Measurements from ENCODE around the gene LRRC3. TPM values are rescaled to one million over a fixed set of nuclear protein-coding genes. Genes with fewer than 3 reads are reported as not detected.

LRRC3 gene
- polyA plus RNA-seq, 1 of the 3 experiments (the other 2 are of a cell fraction): 2.3 TPM

DNA sequence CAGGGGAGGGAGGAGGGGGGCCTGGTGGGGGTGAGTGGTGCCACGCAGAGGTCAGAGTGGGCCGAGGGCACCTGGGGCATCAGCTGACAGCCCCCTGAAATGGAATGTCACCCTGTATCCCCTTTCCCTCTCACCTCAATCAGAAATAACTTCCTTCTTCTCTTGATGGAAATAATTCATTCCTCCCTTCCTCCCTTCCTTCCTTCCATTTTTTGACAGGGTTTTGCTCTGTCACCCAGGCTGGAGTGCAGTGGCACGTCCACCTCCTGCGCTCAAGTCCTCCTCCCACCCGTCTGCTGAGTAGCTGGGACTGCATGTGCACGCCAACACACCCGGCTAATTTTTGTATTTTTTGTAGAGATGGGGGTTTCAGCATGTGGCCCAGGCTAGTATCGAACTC, 48.4 kb upstream of the LRRC3 start:
- no peak overlapping the region for H3K4me2 ChIP-seq
- no peak overlapping the region for H3K4me3 ChIP-seq (ENCODE audit: low read depth in 2 of 2, low read length in 1 of 2)
- no peak overlapping the region for H2AFZ ChIP-seq (ENCODE audit: low read depth)
- ChIA-PET POLR2A (no interaction called here), CTCF (no interaction called here)
- no peak for DNase-seq
- no peaks in the 10 kb centered on the region for H4K20me1 ChIP-seq (ENCODE audit: insufficient read depth)
- H3K36me3 ChIP-seq (replicated peaks in 1 of 2; ENCODE audit: control insufficient read depth in 1 of 2, insufficient read depth in 2 of 2, low read length in 1 of 2): no peaks in the 10 kb centered on the region
- no peaks in the 10 kb centered on the region for H3K9me3 ChIP-seq
- peaks cover 13% of the 10 kb centered on the region for H3F3A ChIP-seq (replicated peaks; ENCODE audit: insufficient read depth)
- H3K9ac ChIP-seq: no peak overlapping the region
- 36% methylated on average over 8 of the region's 8 CpGs for whole genome bisulfite sequencing (ENCODE audit: low lambda C conversion rate)
- no peaks in the 10 kb centered on the region for H3K4me1 ChIP-seq (ENCODE audit: control insufficient read depth in 1 of 2, insufficient read depth in 2 of 2, low read depth in 1 of 2, low read length in 1 of 2)
- TF ChIP-seq RCOR1 (IDR thresholded peaks at IDR 0.05; ENCODE audit: low read length) (no peak), RXRA (IDR thresholded peaks at IDR 0.05; ENCODE audit: borderline replicate concordance, low read depth) (no peak), TEAD4 (IDR thresholded peaks at IDR 0.05; ENCODE audit: borderline replicate concordance, insufficient read depth) (no peak), TCF12 (IDR thresholded peaks at IDR 0.05) (no peak), SMC3 (IDR thresholded peaks at IDR 0.05; ENCODE audit: low read depth, low read length) (no peak), GABPA (IDR thresholded peaks at IDR 0.05; ENCODE audit: low read depth) (no peak), EP300 (IDR thresholded peaks at IDR 0.05; ENCODE audit: borderline replicate concordance in 1 of 2, low read depth in 1 of 2, low read length in 1 of 2) (no peak), GATA2 (CRISPR knock-in tag; IDR thresholded peaks at IDR 0.05) (no peak), CHD2 (IDR thresholded peaks at IDR 0.05; ENCODE audit: low read length, partially characterized antibody) (no peak), YY1 (IDR thresholded peaks at IDR 0.05; ENCODE audit: low read depth) (no peak), RAD21 (IDR thresholded peaks at IDR 0.05; ENCODE audit: low read length) (no peak), RFX5 (IDR thresholded peaks at IDR 0.05; ENCODE audit: low read length) (no peak), POLR2AphosphoS5 (IDR thresholded peaks at IDR 0.05; ENCODE audit: low read depth, low read length) (no peak), FOSL2 (IDR thresholded peaks at IDR 0.05; ENCODE audit: borderline replicate concordance, low read depth) (no peak), MAX (IDR thresholded peaks at IDR 0.05; ENCODE audit: low read depth) (no peak), JUND (IDR thresholded peaks at IDR 0.05) (no peak)
- TF ChIP-seq, protein P1, sequence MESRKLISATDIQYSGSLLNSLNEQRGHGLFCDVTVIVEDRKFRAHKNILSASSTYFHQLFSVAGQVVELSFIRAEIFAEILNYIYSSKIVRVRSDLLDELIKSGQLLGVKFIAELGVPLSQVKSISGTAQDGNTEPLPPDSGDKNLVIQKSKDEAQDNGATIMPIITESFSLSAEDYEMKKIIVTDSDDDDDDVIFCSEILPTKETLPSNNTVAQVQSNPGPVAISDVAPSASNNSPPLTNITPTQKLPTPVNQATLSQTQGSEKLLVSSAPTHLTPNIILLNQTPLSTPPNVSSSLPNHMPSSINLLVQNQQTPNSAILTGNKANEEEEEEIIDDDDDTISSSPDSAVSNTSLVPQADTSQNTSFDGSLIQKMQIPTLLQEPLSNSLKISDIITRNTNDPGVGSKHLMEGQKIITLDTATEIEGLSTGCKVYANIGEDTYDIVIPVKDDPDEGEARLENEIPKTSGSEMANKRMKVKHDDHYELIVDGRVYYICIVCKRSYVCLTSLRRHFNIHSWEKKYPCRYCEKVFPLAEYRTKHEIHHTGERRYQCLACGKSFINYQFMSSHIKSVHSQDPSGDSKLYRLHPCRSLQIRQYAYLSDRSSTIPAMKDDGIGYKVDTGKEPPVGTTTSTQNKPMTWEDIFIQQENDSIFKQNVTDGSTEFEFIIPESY (IDR thresholded peaks at IDR 0.05; ENCODE audit: borderline replicate concordance, low read depth): no peak
- TF ChIP-seq, protein P2, sequence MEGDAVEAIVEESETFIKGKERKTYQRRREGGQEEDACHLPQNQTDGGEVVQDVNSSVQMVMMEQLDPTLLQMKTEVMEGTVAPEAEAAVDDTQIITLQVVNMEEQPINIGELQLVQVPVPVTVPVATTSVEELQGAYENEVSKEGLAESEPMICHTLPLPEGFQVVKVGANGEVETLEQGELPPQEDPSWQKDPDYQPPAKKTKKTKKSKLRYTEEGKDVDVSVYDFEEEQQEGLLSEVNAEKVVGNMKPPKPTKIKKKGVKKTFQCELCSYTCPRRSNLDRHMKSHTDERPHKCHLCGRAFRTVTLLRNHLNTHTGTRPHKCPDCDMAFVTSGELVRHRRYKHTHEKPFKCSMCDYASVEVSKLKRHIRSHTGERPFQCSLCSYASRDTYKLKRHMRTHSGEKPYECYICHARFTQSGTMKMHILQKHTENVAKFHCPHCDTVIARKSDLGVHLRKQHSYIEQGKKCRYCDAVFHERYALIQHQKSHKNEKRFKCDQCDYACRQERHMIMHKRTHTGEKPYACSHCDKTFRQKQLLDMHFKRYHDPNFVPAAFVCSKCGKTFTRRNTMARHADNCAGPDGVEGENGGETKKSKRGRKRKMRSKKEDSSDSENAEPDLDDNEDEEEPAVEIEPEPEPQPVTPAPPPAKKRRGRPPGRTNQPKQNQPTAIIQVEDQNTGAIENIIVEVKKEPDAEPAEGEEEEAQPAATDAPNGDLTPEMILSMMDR (IDR thresholded peaks at IDR 0.05): no peak
- TF ChIP-seq, protein P3, sequence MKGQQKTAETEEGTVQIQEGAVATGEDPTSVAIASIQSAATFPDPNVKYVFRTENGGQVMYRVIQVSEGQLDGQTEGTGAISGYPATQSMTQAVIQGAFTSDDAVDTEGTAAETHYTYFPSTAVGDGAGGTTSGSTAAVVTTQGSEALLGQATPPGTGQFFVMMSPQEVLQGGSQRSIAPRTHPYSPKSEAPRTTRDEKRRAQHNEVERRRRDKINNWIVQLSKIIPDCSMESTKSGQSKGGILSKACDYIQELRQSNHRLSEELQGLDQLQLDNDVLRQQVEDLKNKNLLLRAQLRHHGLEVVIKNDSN (IDR thresholded peaks at IDR 0.05; ENCODE audit: borderline replicate concordance, low read depth): no peak
- TF ChIP-seq, protein P4, sequence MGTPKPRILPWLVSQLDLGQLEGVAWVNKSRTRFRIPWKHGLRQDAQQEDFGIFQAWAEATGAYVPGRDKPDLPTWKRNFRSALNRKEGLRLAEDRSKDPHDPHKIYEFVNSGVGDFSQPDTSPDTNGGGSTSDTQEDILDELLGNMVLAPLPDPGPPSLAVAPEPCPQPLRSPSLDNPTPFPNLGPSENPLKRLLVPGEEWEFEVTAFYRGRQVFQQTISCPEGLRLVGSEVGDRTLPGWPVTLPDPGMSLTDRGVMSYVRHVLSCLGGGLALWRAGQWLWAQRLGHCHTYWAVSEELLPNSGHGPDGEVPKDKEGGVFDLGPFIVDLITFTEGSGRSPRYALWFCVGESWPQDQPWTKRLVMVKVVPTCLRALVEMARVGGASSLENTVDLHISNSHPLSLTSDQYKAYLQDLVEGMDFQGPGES (IDR thresholded peaks at IDR 0.05; ENCODE audit: low read depth, low read length): no peak
- no peaks in the 10 kb centered on the region for H3K79me2 ChIP-seq (ENCODE audit: insufficient read depth)
- H3K9me2 ChIP-seq: no peaks in the 10 kb centered on the region
- H3K27ac ChIP-seq (ENCODE audit: low read depth in 2 of 2, low read length in 1 of 2): no peak overlapping the region
- H3K27me3 ChIP-seq (ENCODE audit: insufficient read depth): no peaks in the 10 kb centered on the region

All from SK-N-SH (cell line).